ENCODE data around the gene PTPN14. TPM values are rescaled to one million over a fixed set of nuclear protein-coding genes. Genes with fewer than 3 reads are reported as not detected.

The PTPN14 gene
- total RNA-seq, 1 donor from 2014 or later = 24.6 TPM

GRCh38 chr1:214310777-214311690 lies 240.4 kb downstream of the PTPN14 start:
- no peak overlapping the region for H3K4me3 ChIP-seq (ENCODE audit: low read depth, low read length)
- no peak for TF ChIP-seq CTCF (conservative IDR thresholded peaks at IDR 0.05; ENCODE audit: low read depth, low read length)
- no peak for DNase-seq (ENCODE audit: low read depth)

- TF ChIP-seq CTCF (conservative IDR thresholded peaks at IDR 0.05; ENCODE audit: low read depth, low read length) = no peak
- DNase-seq (ENCODE audit: low read depth) = no peak
- H3K4me3 ChIP-seq (ENCODE audit: low read depth, low read length) = no peak overlapping the region
Observed at GRCh38 chr1:214310010-214310409, 241.4 kb downstream of the PTPN14 start.

GRCh38 chr1:214306269-214306668 lies 245.1 kb downstream of the PTPN14 start:
- no peak for TF ChIP-seq CTCF (conservative IDR thresholded peaks at IDR 0.05; ENCODE audit: low read depth, low read length)
- DNase-seq (ENCODE audit: low read depth) = no peak
- H3K4me3 ChIP-seq (ENCODE audit: low read depth, low read length) = no peak overlapping the region

- H3K4me3 ChIP-seq (ENCODE audit: low read depth, low read length) = no peak overlapping the region
- DNase-seq (ENCODE audit: low read depth) = no peak
- TF ChIP-seq CTCF (conservative IDR thresholded peaks at IDR 0.05; ENCODE audit: low read depth, low read length) = no peak
Observed at GRCh38 chr1:214305164-214305751, 246.1 kb downstream of the PTPN14 start.

- no peak for TF ChIP-seq CTCF (conservative IDR thresholded peaks at IDR 0.05; ENCODE audit: low read depth, low read length)
Observed at GRCh38 chr1:214303141-214303930, 248.1 kb downstream of the PTPN14 start.

GRCh38 chr1:214301526-214301925 lies 249.9 kb downstream of the PTPN14 start:
- DNase-seq (ENCODE audit: low read depth) = no peak
- TF ChIP-seq CTCF (conservative IDR thresholded peaks at IDR 0.05; ENCODE audit: low read depth, low read length) = no peak

More at GRCh38 chr1:214303141-214303930, 248.1 kb downstream of the PTPN14 start:
- H3K4me3 ChIP-seq (ENCODE audit: low read depth, low read length) = no peak overlapping the region
- no peak for DNase-seq (ENCODE audit: low read depth)

More at GRCh38 chr1:214301526-214301925, 249.9 kb downstream of the PTPN14 start:
- H3K4me3 ChIP-seq (ENCODE audit: low read depth, low read length) = no peak overlapping the region

Data from epithelial cell of proximal tubule (primary cell).